WTC11 (cell line): ENCODE results near the gene ASIC3.

Experiments used
- SMAD4 ChIP-seq: sonication (generic); formaldehyde crosslinking; IDR thresholded peaks from 2 replicates; pipeline ENCODE4 v1.8.0; 2022; ENCODE audit warnings: mild to moderate bottlenecking, missing genetic modification reagents
- TEAD4 ChIP-seq: sonication (generic); formaldehyde crosslinking; IDR thresholded peaks from 2 replicates; pipeline ENCODE4 v1.8.0; 2022; ENCODE audit warnings: mild to moderate bottlenecking, missing genetic modification reagents

DNA sequence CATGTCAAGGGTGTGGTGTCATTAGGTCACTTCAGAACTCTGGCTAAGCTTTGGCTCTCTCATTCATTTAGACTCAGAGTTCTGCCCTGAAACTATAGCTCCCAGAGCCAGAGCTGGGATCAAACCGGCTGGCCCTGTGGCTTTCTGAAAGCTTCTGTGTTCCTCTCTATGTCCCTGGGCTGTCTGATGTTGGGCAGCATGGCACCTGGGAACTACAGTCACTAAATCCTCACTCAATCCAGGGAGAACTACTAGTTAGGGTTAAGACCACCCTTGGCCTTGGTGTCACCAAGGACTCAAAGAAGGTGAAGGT lies 37.3 kb upstream of the ASIC3 start:
- no peak for TF ChIP-seq SMAD4 (CRISPR knock-in tag)
- no peak for TF ChIP-seq TEAD4
